ENCODE measurements around the gene NUDCD3.

NUDCD3 gene

DNA sequence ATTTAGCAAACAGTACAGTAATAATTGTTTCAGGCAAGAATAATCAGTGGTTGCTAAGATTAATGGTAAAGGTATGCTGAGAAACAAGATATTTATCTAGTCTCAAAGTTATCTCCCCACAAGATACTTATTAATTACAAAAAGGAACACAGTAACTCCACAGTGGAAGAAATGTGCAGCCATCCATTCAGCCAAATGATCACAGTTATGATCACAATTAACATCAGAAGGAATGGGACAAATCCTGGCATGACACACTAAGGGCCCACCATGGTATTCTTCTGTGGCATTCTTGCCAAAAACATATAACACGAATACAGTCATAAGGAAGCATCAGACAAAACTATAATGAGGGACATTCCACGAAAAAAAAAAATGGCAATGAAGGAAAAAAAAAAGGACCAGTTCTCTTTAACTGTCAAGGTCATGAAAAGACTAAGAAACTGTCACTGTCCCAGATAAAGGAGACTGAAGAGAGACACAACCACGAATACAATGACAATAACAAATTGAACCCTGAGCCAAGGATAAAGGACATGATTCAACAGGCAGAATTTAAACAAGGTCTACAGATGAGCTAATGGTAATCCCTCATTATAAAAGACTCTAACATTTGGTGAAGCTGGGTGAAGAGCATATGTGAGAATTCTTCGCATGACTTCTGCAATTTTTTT lies 20.9 kb downstream of the NUDCD3 start:
- no peak overlapping the region for H3K9ac ChIP-seq (ENCODE audit: low read depth in 1 of 2, low read length in 2 of 2)
- H3K9me3 ChIP-seq (ENCODE audit: control insufficient read depth in 2 of 2, low read length in 2 of 2) = no peaks in the 10 kb centered on the region
- H3K27me3 ChIP-seq (ENCODE audit: control insufficient read depth in 2 of 2, insufficient read depth in 2 of 2, low read length in 2 of 2) = no peaks in the 10 kb centered on the region
- no peak overlapping the region for H3K27ac ChIP-seq (ENCODE audit: low read depth in 2 of 2, low read length in 2 of 2)
- H3K4me3 ChIP-seq (ENCODE audit: low read length in 2 of 2) = no peak overlapping the region
- H3K4me1 ChIP-seq (ENCODE audit: control insufficient read depth in 2 of 2, insufficient read depth in 2 of 2, low read length in 2 of 2) = peaks cover 0 to 3% of the 10 kb centered on the region in 2 donors
- peaks cover 24 to 39% of the 10 kb centered on the region in 2 donors for H3K36me3 ChIP-seq (ENCODE audit: control insufficient read depth in 2 of 2, insufficient read depth in 2 of 2, low read length in 2 of 2)

DNA sequence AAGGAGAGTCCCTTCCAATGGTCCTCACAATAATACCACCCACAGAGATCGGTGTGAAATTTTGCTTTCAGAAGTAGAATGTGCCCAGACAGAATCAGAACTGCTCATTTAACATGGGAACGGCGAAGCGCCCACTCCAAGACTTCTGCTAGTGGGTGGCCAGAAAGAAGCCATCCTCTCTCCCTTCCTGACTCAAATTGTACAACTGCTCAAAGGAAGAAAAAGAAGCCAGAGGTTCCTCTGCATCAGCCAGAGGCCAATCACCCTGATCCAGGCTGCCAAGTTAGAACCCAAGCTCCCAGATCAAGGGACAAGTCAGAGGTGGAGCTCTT lies 23.3 kb downstream of the NUDCD3 start:
- Histone ChIP-seq H3K27ac (ENCODE audit: low read depth in 2 of 2, low read length in 2 of 2) (no peak overlapping the region), H3K4me3 (ENCODE audit: low read length in 2 of 2) (no peak overlapping the region), H3K4me1 (ENCODE audit: control insufficient read depth in 2 of 2, insufficient read depth in 2 of 2, low read length in 2 of 2) (no peaks in the 10 kb centered on the region), H3K9ac (ENCODE audit: low read depth in 1 of 2, low read length in 2 of 2) (no peak overlapping the region), H3K36me3 (ENCODE audit: control insufficient read depth in 2 of 2, insufficient read depth in 2 of 2, low read length in 2 of 2) (peaks cover 18 to 37% of the 10 kb centered on the region in 2 donors), H3K27me3 (ENCODE audit: control insufficient read depth in 2 of 2, insufficient read depth in 2 of 2, low read length in 2 of 2) (no peaks in the 10 kb centered on the region), H3K9me3 (ENCODE audit: control insufficient read depth in 2 of 2, low read length in 2 of 2) (no peaks in the 10 kb centered on the region)

DNA sequence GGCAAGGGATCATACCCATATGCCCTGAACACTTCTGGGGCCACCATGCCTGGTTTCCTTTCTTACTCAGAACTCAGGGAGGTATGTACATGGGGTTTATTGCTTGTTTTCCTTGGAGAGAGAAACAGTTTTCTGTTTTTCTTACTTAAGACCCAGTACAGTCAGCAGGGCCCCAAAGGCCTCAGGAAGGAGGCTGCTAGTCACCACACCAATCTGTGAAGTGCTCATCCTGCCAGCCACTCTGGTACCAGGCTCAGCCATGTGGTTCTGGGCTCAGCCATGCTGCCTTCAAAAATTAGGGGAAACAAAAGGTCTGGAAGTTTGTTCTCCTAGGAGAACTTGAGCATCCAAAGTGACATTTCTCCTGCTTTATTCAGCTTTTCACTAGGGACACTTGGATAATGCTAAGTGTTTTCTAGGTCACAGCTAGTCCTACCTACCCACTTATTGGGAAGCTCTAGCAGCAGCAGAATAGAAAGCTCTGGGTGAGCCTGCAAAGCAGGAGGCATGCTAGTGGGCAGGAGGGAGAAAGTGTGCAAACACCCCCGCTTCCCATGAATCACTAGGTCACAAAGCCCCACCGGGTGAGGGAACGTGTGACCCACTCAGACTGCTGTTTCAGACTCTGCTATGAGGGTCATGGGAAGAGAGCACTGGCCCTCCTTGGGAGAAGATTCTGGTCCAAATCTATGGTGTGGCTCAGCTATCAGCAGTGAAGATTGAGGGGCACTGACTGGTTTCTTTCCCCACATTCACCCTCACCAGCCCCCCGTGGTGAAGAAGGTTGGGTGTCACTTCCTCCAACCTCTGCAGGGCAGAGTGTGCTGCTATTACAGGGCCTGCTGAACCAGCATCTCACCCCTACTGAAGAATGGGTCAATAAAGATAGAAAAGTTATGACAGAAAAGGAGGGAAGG lies 23.9 kb downstream of the NUDCD3 start:
- Histone ChIP-seq H3K9me3 (ENCODE audit: control insufficient read depth in 2 of 2, low read length in 2 of 2) (no peaks in the 10 kb centered on the region), H3K36me3 (ENCODE audit: control insufficient read depth in 2 of 2, insufficient read depth in 2 of 2, low read length in 2 of 2) (peaks cover 14 to 33% of the 10 kb centered on the region in 2 donors), H3K27ac (ENCODE audit: low read depth in 2 of 2, low read length in 2 of 2) (no peak overlapping the region), H3K4me1 (ENCODE audit: control insufficient read depth in 2 of 2, insufficient read depth in 2 of 2, low read length in 2 of 2) (peaks cover 0 to 2% of the 10 kb centered on the region in 2 donors), H3K9ac (ENCODE audit: low read depth in 1 of 2, low read length in 2 of 2) (no peak overlapping the region), H3K4me3 (ENCODE audit: low read length in 2 of 2) (no peak overlapping the region), H3K27me3 (ENCODE audit: control insufficient read depth in 2 of 2, insufficient read depth in 2 of 2, low read length in 2 of 2) (no peaks in the 10 kb centered on the region)

DNA sequence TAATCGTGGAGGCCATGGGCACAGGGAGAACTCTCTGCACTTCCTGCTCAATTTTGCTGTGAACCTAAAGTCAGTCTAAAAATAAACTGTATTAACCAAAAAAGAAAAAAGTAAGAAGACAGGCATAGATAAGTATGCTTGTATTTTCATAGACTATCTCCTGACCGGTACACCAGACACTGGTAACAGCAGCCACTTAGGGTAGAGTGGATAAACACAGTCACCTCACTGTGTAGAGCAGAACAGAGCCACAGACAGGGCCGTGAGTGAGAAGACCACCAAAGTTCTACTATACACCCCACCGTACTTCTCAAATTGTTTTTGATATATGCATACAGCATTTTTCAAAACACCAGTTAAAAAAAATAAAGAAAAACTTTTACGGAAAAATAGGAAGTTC lies 25.0 kb downstream of the NUDCD3 start:
- H3K4me1 ChIP-seq (ENCODE audit: control insufficient read depth in 2 of 2, insufficient read depth in 2 of 2, low read length in 2 of 2) = peaks cover 3 to 8% of the 10 kb centered on the region in 2 donors
- no peaks in the 10 kb centered on the region for H3K9me3 ChIP-seq (ENCODE audit: control insufficient read depth in 2 of 2, low read length in 2 of 2)
- H3K9ac ChIP-seq (ENCODE audit: low read depth in 1 of 2, low read length in 2 of 2) = no peak overlapping the region
- no peak overlapping the region for H3K27ac ChIP-seq (ENCODE audit: low read depth in 2 of 2, low read length in 2 of 2)
- no peak overlapping the region for H3K4me3 ChIP-seq (ENCODE audit: low read length in 2 of 2)
- H3K36me3 ChIP-seq (ENCODE audit: control insufficient read depth in 2 of 2, insufficient read depth in 2 of 2, low read length in 2 of 2) = peaks cover 16 to 27% of the 10 kb centered on the region in 2 donors
- no peaks in the 10 kb centered on the region for H3K27me3 ChIP-seq (ENCODE audit: control insufficient read depth in 2 of 2, insufficient read depth in 2 of 2, low read length in 2 of 2)

DNA sequence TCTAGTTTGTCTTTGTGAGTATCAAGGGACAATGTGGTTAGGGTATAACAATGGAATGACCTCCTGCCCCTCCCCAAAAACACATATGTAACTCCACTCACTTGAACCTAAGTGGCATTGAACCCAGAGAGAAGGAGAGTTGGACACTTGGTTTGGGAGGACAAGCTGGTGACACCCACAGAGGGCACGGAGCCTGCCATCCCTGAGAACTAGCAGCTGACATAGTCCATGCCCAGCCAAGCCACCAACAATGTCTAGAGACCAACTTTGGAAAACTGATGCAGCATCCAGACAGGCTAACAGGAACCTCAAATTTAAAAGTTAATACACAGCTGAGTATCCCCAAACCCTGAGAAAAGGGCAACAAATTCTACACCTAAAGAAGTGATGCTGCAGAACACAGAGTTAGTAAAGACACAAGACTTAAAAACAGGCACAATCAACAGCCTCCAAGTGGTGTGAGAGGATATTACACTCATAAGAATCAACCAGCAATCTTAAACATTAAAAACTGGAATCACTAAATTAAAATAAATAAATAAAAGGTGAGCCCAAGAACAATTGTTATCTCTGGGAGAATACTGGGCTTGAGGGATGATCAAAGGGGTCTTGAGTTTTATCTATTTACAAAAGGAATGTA lies 27.2 kb downstream of the NUDCD3 start:
- H3K9me3 ChIP-seq (ENCODE audit: control insufficient read depth in 2 of 2, low read length in 2 of 2) = no peaks in the 10 kb centered on the region
- no peaks in the 10 kb centered on the region for H3K27me3 ChIP-seq (ENCODE audit: control insufficient read depth in 2 of 2, insufficient read depth in 2 of 2, low read length in 2 of 2)
- no peak overlapping the region for H3K9ac ChIP-seq (ENCODE audit: low read depth in 1 of 2, low read length in 2 of 2)
- H3K4me1 ChIP-seq (ENCODE audit: control insufficient read depth in 2 of 2, insufficient read depth in 2 of 2, low read length in 2 of 2) = peaks cover 3 to 8% of the 10 kb centered on the region in 2 donors
- no peak overlapping the region for H3K27ac ChIP-seq (ENCODE audit: low read depth in 2 of 2, low read length in 2 of 2)
- peaks cover 16 to 18% of the 10 kb centered on the region in 2 donors for H3K36me3 ChIP-seq (ENCODE audit: control insufficient read depth in 2 of 2, insufficient read depth in 2 of 2, low read length in 2 of 2)
- H3K4me3 ChIP-seq (ENCODE audit: low read length in 2 of 2) = no peak overlapping the region

DNA sequence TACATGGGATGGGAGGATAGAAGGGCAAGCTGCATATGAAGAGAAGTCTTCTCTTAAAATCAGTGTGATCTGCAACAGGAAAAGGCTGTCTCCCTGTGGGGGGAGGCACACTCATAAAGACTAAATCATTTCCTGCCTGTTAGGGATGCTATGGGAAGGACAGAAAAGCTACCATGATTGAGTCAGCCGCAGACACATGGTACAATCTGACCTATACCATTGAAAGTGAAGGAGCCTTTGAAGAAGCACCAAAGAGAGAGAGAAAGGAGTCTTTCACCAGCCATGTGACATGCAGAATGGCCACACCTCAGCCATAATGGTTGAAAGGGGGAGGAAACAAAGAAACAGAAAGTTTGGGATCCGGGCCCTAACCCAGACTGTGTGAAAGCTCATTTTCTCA lies 29.1 kb downstream of the NUDCD3 start:
- H3K36me3 ChIP-seq (ENCODE audit: control insufficient read depth in 2 of 2, insufficient read depth in 2 of 2, low read length in 2 of 2) = peaks cover 7 to 9% of the 10 kb centered on the region in 2 donors
- no peaks in the 10 kb centered on the region for H3K9me3 ChIP-seq (ENCODE audit: control insufficient read depth in 2 of 2, low read length in 2 of 2)
- peaks cover 3 to 8% of the 10 kb centered on the region in 2 donors for H3K4me1 ChIP-seq (ENCODE audit: control insufficient read depth in 2 of 2, insufficient read depth in 2 of 2, low read length in 2 of 2)
- no peak overlapping the region for H3K9ac ChIP-seq (ENCODE audit: low read depth in 1 of 2, low read length in 2 of 2)
- no peak overlapping the region for H3K4me3 ChIP-seq (ENCODE audit: low read length in 2 of 2)
- H3K27me3 ChIP-seq (ENCODE audit: control insufficient read depth in 2 of 2, insufficient read depth in 2 of 2, low read length in 2 of 2) = no peaks in the 10 kb centered on the region
- no peak overlapping the region for H3K27ac ChIP-seq (ENCODE audit: low read depth in 2 of 2, low read length in 2 of 2)

DNA sequence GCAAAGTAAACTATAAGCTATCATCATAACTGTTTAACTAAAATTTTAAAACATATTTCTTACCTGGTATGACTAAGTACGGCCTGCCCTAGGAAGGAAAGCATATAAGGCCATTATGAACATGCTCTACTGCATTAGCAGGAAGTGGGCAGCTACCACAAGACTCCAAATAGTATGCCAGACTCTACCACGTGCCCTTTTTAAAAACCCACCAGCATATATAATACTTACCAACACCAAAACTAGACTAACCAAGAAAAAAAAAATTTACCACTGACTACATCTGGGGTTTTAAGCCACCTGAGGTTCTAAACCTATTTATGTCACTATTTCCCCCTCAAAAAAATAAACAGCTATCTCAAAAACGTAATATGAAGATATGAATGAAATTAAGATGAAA lies 30.1 kb downstream of the NUDCD3 start:
- Histone ChIP-seq H3K27me3 (ENCODE audit: control insufficient read depth in 2 of 2, insufficient read depth in 2 of 2, low read length in 2 of 2) (no peaks in the 10 kb centered on the region), H3K4me1 (ENCODE audit: control insufficient read depth in 2 of 2, insufficient read depth in 2 of 2, low read length in 2 of 2) (peaks cover 3 to 8% of the 10 kb centered on the region in 2 donors), H3K9me3 (ENCODE audit: control insufficient read depth in 2 of 2, low read length in 2 of 2) (no peaks in the 10 kb centered on the region), H3K4me3 (ENCODE audit: low read length in 2 of 2) (no peak overlapping the region), H3K9ac (ENCODE audit: low read depth in 1 of 2, low read length in 2 of 2) (no peak overlapping the region), H3K36me3 (ENCODE audit: control insufficient read depth in 2 of 2, insufficient read depth in 2 of 2, low read length in 2 of 2) (peaks cover 9% of the 10 kb centered on the region in 2 donors), H3K27ac (ENCODE audit: low read depth in 2 of 2, low read length in 2 of 2) (no peak overlapping the region)

DNA sequence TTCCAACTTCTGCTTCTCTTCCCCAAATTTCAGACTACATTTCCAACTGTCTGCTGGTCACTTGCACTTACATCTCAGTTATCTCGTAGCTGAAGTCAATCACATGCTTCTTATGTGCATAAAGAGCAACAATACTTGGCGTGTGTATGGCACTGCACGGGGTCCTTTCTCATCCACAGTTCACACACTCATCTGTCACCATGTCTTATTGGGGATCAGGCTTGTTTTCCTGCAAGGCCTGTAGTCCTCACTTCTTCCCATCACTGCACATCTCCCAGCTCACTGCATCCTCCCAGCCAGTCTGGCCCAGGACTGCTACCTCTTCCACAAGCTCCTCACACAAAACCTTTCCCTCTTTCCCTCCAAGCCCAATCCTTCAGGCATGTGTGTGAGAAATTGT lies 35.3 kb downstream of the NUDCD3 start:
- H3K4me3 ChIP-seq (ENCODE audit: low read length in 2 of 2) = no peak overlapping the region
- no peaks in the 10 kb centered on the region for H3K27me3 ChIP-seq (ENCODE audit: control insufficient read depth in 2 of 2, insufficient read depth in 2 of 2, low read length in 2 of 2)
- H3K4me1 ChIP-seq (ENCODE audit: control insufficient read depth in 2 of 2, insufficient read depth in 2 of 2, low read length in 2 of 2) = no peaks in the 10 kb centered on the region
- H3K27ac ChIP-seq (ENCODE audit: low read depth in 2 of 2, low read length in 2 of 2) = no peak overlapping the region
- H3K36me3 ChIP-seq (ENCODE audit: control insufficient read depth in 2 of 2, insufficient read depth in 2 of 2, low read length in 2 of 2) = peaks cover 5 to 7% of the 10 kb centered on the region in 2 donors
- no peak overlapping the region for H3K9ac ChIP-seq (ENCODE audit: low read depth in 1 of 2, low read length in 2 of 2)
- H3K9me3 ChIP-seq (ENCODE audit: control insufficient read depth in 2 of 2, low read length in 2 of 2) = no peaks in the 10 kb centered on the region

DNA sequence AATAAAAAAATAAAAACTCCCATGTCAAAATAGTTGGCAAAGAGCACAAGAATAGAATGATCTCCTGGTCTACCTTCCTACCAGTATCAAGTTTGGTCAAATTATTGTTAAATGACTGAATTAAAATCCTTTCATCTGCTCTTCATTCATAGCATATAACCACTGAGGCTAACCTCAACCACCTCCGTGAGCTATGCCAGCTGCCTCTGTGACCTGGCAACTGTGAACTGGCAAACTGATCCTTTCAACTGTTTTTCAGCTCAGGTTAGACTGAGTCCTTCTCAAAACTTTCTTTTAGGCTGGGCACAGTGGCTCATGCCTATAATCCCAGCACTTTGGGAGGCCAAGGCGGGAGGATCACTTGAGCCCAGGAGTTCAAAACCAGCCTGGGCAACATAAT lies 36.1 kb downstream of the NUDCD3 start:
- no peaks in the 10 kb centered on the region for H3K4me1 ChIP-seq (ENCODE audit: control insufficient read depth in 2 of 2, insufficient read depth in 2 of 2, low read length in 2 of 2)
- H3K27me3 ChIP-seq (ENCODE audit: control insufficient read depth in 2 of 2, insufficient read depth in 2 of 2, low read length in 2 of 2) = no peaks in the 10 kb centered on the region
- H3K4me3 ChIP-seq (ENCODE audit: low read length in 2 of 2) = no peak overlapping the region
- no peaks in the 10 kb centered on the region for H3K9me3 ChIP-seq (ENCODE audit: control insufficient read depth in 2 of 2, low read length in 2 of 2)
- H3K27ac ChIP-seq (ENCODE audit: low read depth in 2 of 2, low read length in 2 of 2) = no peak overlapping the region
- H3K36me3 ChIP-seq (ENCODE audit: control insufficient read depth in 2 of 2, insufficient read depth in 2 of 2, low read length in 2 of 2) = peaks cover 5 to 7% of the 10 kb centered on the region in 2 donors
- H3K9ac ChIP-seq (ENCODE audit: low read depth in 1 of 2, low read length in 2 of 2) = no peak overlapping the region

DNA sequence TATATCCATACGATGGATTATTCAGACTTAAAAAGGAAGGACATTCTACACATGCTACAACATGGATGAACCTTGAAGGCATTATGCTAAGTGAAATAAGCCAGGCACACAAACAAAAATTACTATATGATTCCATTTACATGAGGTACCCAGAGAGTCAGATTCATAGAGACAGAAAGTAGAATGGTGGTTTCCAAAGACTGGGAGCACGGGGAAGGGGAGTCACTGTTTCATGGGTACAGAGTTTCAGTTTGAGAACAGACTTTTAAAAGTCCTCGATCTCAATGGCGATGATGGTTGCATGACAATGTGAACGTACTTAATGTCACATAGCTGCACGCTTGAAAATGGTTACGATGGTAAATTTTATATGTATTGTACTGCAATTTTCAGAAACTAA lies 39.3 kb downstream of the NUDCD3 start:
- Histone ChIP-seq H3K4me1 (ENCODE audit: control insufficient read depth in 2 of 2, insufficient read depth in 2 of 2, low read length in 2 of 2) (no peaks in the 10 kb centered on the region), H3K4me3 (ENCODE audit: low read length in 2 of 2) (no peak overlapping the region), H3K27me3 (ENCODE audit: control insufficient read depth in 2 of 2, insufficient read depth in 2 of 2, low read length in 2 of 2) (no peaks in the 10 kb centered on the region), H3K9me3 (ENCODE audit: control insufficient read depth in 2 of 2, low read length in 2 of 2) (no peaks in the 10 kb centered on the region), H3K36me3 (ENCODE audit: control insufficient read depth in 2 of 2, insufficient read depth in 2 of 2, low read length in 2 of 2) (peaks cover 10 to 22% of the 10 kb centered on the region in 2 donors), H3K27ac (ENCODE audit: low read depth in 2 of 2, low read length in 2 of 2) (no peak overlapping the region), H3K9ac (ENCODE audit: low read depth in 1 of 2, low read length in 2 of 2) (no peak overlapping the region)

Data from mucosa of rectum (tissue), 2 donors.